ENCODE data around the gene PPP1CA.

Gene PPP1CA

GRCh38 chr11:67401495-67402191 is at the start of gene PPP1CA:
Gene PPP1CA, minus strand, starts transcription at chr11:67401858. Its CDS starts 76 bp downstream, at chr11:67401782.
- peak; percentile 81 to 89 for DNase-seq (ENCODE audit: low read depth in 2 of 2, low spot score in 1 of 2)

GRCh38 chr11:67450796-67451657 is 49.4 kb upstream of the PPP1CA start:
- DNase-seq (ENCODE audit: low read depth in 2 of 2, low spot score in 1 of 2) = no peak

- no peak for DNase-seq (ENCODE audit: low read depth in 2 of 2, low spot score in 1 of 2)
Observed at GRCh38 chr11:67449116-67449844, 47.6 kb upstream of the PPP1CA start.

- no peak for DNase-seq (ENCODE audit: low read depth in 2 of 2, low spot score in 1 of 2)
Observed at GRCh38 chr11:67448220-67448609, 46.6 kb upstream of the PPP1CA start.

- no peak for DNase-seq (ENCODE audit: low read depth in 2 of 2, low spot score in 1 of 2)
Observed at GRCh38 chr11:67445515-67445914, 43.9 kb upstream of the PPP1CA start.

GRCh38 chr11:67442504-67443404 is 41.1 kb upstream of the PPP1CA start:
- no peak for DNase-seq (ENCODE audit: low read depth in 2 of 2, low spot score in 1 of 2)

- DNase-seq (ENCODE audit: low read depth in 2 of 2, low spot score in 1 of 2) = no peak
Observed at GRCh38 chr11:67441731-67442351, 40.2 kb upstream of the PPP1CA start.

- DNase-seq (ENCODE audit: low read depth in 2 of 2, low spot score in 1 of 2) = no peak
Observed at GRCh38 chr11:67441098-67441563, 39.5 kb upstream of the PPP1CA start.

GRCh38 chr11:67440229-67441097 is 38.8 kb upstream of the PPP1CA start:
- no peak for DNase-seq (ENCODE audit: low read depth in 2 of 2, low spot score in 1 of 2)

- no peak for DNase-seq (ENCODE audit: low read depth in 2 of 2, low spot score in 1 of 2)
Observed at GRCh38 chr11:67439321-67440228, 37.9 kb upstream of the PPP1CA start.

- DNase-seq (ENCODE audit: low read depth in 2 of 2, low spot score in 1 of 2) = peak in 1 of 2 donors; percentile 48
Observed at GRCh38 chr11:67438158-67438902, 36.7 kb upstream of the PPP1CA start.

- no peak for DNase-seq (ENCODE audit: low read depth in 2 of 2, low spot score in 1 of 2)
Observed at GRCh38 chr11:67437809-67438157, 36.1 kb upstream of the PPP1CA start.

GRCh38 chr11:67437082-67437808 is 35.6 kb upstream of the PPP1CA start, which contains the start of gene PTPRCAP:
Gene PTPRCAP, minus strand, starts transcription at chr11:67437682. Its CDS starts 63 bp downstream, at chr11:67437619.
- DNase-seq (ENCODE audit: low read depth in 2 of 2, low spot score in 1 of 2) = peak; percentile 49 to 62

- DNase-seq (ENCODE audit: low read depth in 2 of 2, low spot score in 1 of 2) = no peak
Observed at GRCh38 chr11:67436459-67437081, 34.9 kb upstream of the PPP1CA start.

- no peak for DNase-seq (ENCODE audit: low read depth in 2 of 2, low spot score in 1 of 2)
Observed at GRCh38 chr11:67435727-67436458, 34.2 kb upstream of the PPP1CA start.
